Activated CD8-positive, alpha-beta T cell treated with anti-CD3 and anti-CD28 coated beads, Interleukin-2, amount 10 ng/mL, durations not matched to agents 7 days and 5 days (primary cell): Measurements from ENCODE around the gene CC2D1A. TPM values are rescaled to one million over a fixed set of nuclear protein-coding genes. Genes with fewer than 3 reads are reported as not detected.

Experiments used
- ATAC-seq: fragments of 150-1000 bp; cut with Tn5 transposase; one replicate; pipeline ENCODE4 v1.10.0; 2021; ENCODE audit warnings: moderate library complexity
- CTCF ChIA-PET: fragments of 350-600 bp; sonication (Branson Sonifier 250); formaldehyde crosslinking; loops from one replicate; lab custom pipeline; 2021; ENCODE audit warnings: antibody characterized with exemption; lab: Charles Lee
- POLR2A ChIA-PET: fragments of 350-600 bp; sonication (Branson Sonifier 250); formaldehyde crosslinking; loops from one replicate; lab custom pipeline; 2021; ENCODE audit warnings: antibody characterized with exemption; lab: Charles Lee
- DNase-seq: peaks from one replicate; pipeline ENCODE4 v3.0.0-alpha.2; 2020
- H3K27ac Mint-ChIP-seq: one replicate; pipeline ENCODE4 v1.8.0; 2021; ENCODE audit warnings: mild to moderate bottlenecking, mixed read lengths
- H3K27me3 Mint-ChIP-seq: one replicate; pipeline ENCODE4 v1.8.0; 2021; ENCODE audit warnings: low read depth, mixed read lengths
- H3K36me3 Mint-ChIP-seq: one replicate; pipeline ENCODE4 v1.8.0; 2021; ENCODE audit warnings: low read depth, mixed read lengths
- H3K4me1 Mint-ChIP-seq: one replicate; pipeline ENCODE4 v1.8.0; 2021; ENCODE audit warnings: low read depth, mixed read lengths
- H3K4me3 Mint-ChIP-seq: one replicate; pipeline ENCODE4 v1.8.0; 2021; ENCODE audit warnings: mild to moderate bottlenecking, mixed read lengths
- H3K9me3 Mint-ChIP-seq: one replicate; pipeline ENCODE4 v1.8.0; 2022; ENCODE audit warnings: mixed read lengths; ENCODE audit not compliant: insufficient read depth
- total RNA-seq, 2 experiments: library from RNA; stranded (reverse); gene quantifications; one replicate each; pipeline ENCODE4 v1.2.3, GENCODE V29; 2021

CC2D1A gene
- total RNA-seq, 2 experiments from 2014 or later, result 27.8 to 28.9 TPM

GRCh38 chr19:13926010-13926409, 20.0 kb downstream of the CC2D1A start:
- ChIA-PET POLR2A (interaction anchor here (0.9 kb wide), 1 partner anchor 15 kb away, joined by 3 read pairs; no protein-coding TSS in a partner anchor), CTCF (interaction anchor here (0.9 to 1.2 kb wide), 2 partner anchors 39 to 96 kb away, joined by 3 read pairs; no protein-coding TSS in a partner anchor)
- Mint-ChIP-seq H3K4me1 (peaks cover 3% of the 10 kb centered on the region), H3K27ac (no peak overlapping the region), H3K27me3 (no peaks in the 10 kb centered on the region), H3K9me3 (no peaks in the 10 kb centered on the region), H3K36me3 (peaks cover 35% of the 10 kb centered on the region), H3K4me3 (no peak overlapping the region)
- ATAC-seq (no peak), DNase-seq (no peak)

GRCh38 chr19:13926715-13927114, 20.7 kb downstream of the CC2D1A start:
- Mint-ChIP-seq H3K27me3 (no peaks in the 10 kb centered on the region), H3K4me3 (no peak overlapping the region), H3K4me1 (no peaks in the 10 kb centered on the region), H3K36me3 (peaks cover 28% of the 10 kb centered on the region), H3K9me3 (no peaks in the 10 kb centered on the region), H3K27ac (no peak overlapping the region)
- DNase-seq (no peak), ATAC-seq (no peak)
- CTCF ChIA-PET, result interaction anchor here (0.7 to 1.5 kb wide), 2 partner anchors 46 to 121 kb away, joined by 3 read pairs; no protein-coding TSS in a partner anchor
- POLR2A ChIA-PET, result no interaction called here

- Mint-ChIP-seq H3K36me3 (peaks cover 12% of the 10 kb centered on the region), H3K27me3 (no peaks in the 10 kb centered on the region), H3K4me3 (no peak overlapping the region), H3K27ac (no peak overlapping the region), H3K4me1 (no peaks in the 10 kb centered on the region), H3K9me3 (no peaks in the 10 kb centered on the region)
- ATAC-seq (no peak), DNase-seq (no peak)
- CTCF ChIA-PET, result no interaction called here
- POLR2A ChIA-PET, result no interaction called here
Observed at GRCh38 chr19:13929340-13929739, 23.3 kb downstream of the CC2D1A start.

- no peak overlapping the region for H3K27ac Mint-ChIP-seq
- no peaks in the 10 kb centered on the region for H3K9me3 Mint-ChIP-seq
- POLR2A ChIA-PET, result no interaction called here
- DNase-seq, result no peak
- H3K4me1 Mint-ChIP-seq, result no peaks in the 10 kb centered on the region
- no peak for ATAC-seq
- no peaks in the 10 kb centered on the region for H3K27me3 Mint-ChIP-seq
- no peak overlapping the region for H3K4me3 Mint-ChIP-seq
- H3K36me3 Mint-ChIP-seq, result peaks cover 10% of the 10 kb centered on the region
- CTCF ChIA-PET, result no interaction called here
Observed at GRCh38 chr19:13929956-13930355, 24.0 kb downstream of the CC2D1A start.

GRCh38 chr19:13930402-13930801, 24.4 kb downstream of the CC2D1A start:
- ChIA-PET POLR2A (no interaction called here), CTCF (no interaction called here)
- H3K27ac Mint-ChIP-seq, result no peak overlapping the region
- no peaks in the 10 kb centered on the region for H3K27me3 Mint-ChIP-seq
- no peak for DNase-seq
- H3K36me3 Mint-ChIP-seq, result peaks cover 9% of the 10 kb centered on the region
- H3K4me1 Mint-ChIP-seq, result no peaks in the 10 kb centered on the region
- H3K4me3 Mint-ChIP-seq, result no peak overlapping the region
- ATAC-seq, result no peak
- H3K9me3 Mint-ChIP-seq, result no peaks in the 10 kb centered on the region

- ChIA-PET CTCF (interaction anchor here (1.1 kb wide), 1 partner anchor 141 kb away, joined by 3 read pairs; the partner anchor contains the start of gene MISP3), POLR2A (no interaction called here)
- H3K4me1 Mint-ChIP-seq, result peaks cover 2% of the 10 kb centered on the region
- no peaks in the 10 kb centered on the region for H3K27me3 Mint-ChIP-seq
- no peak overlapping the region for H3K27ac Mint-ChIP-seq
- no peak overlapping the region for H3K4me3 Mint-ChIP-seq
- DNase-seq, result no peak
- peaks cover 7% of the 10 kb centered on the region for H3K36me3 Mint-ChIP-seq
- no peaks in the 10 kb centered on the region for H3K9me3 Mint-ChIP-seq
- no peak for ATAC-seq
Observed at GRCh38 chr19:13931391-13932148, 25.6 kb downstream of the CC2D1A start.

GRCh38 chr19:13932149-13932637, 26.2 kb downstream of the CC2D1A start:
- no peaks in the 10 kb centered on the region for H3K27me3 Mint-ChIP-seq
- ATAC-seq (no peak), DNase-seq (no peak)
- peaks cover 6% of the 10 kb centered on the region for H3K36me3 Mint-ChIP-seq
- H3K27ac Mint-ChIP-seq, result no peak overlapping the region
- H3K9me3 Mint-ChIP-seq, result no peaks in the 10 kb centered on the region
- CTCF ChIA-PET, result interaction anchor here (1.1 to 1.4 kb wide), 3 partner anchors 116 to 140 kb away, joined by 3 to 4 read pairs (median 3); partner anchors contain the start of gene MISP3
- no peak overlapping the region for H3K4me3 Mint-ChIP-seq
- peaks cover 2% of the 10 kb centered on the region for H3K4me1 Mint-ChIP-seq
- POLR2A ChIA-PET, result no interaction called here

- ATAC-seq, result no peak
- CTCF ChIA-PET, result interaction anchor here (1.0 to 1.7 kb wide), 5 partner anchors 8 to 140 kb away, joined by 3 to 6 read pairs (median 3); partner anchors contain the start of gene MISP3
- Mint-ChIP-seq H3K27me3 (peaks cover 6% of the 10 kb centered on the region), H3K27ac (no peak overlapping the region), H3K36me3 (peaks cover 5% of the 10 kb centered on the region), H3K4me3 (no peak overlapping the region), H3K4me1 (peaks cover 3% of the 10 kb centered on the region), H3K9me3 (no peaks in the 10 kb centered on the region)
- DNase-seq, result no peak
- POLR2A ChIA-PET, result interaction anchor here (1.1 kb wide), 1 partner anchor 20 kb away, joined by 3 read pairs; the partner anchor contains the start of gene DCAF15
Observed at GRCh38 chr19:13932911-13933393, 27.0 kb downstream of the CC2D1A start.

GRCh38 chr19:13934785-13935109, 28.7 kb downstream of the CC2D1A start:
- ChIA-PET POLR2A (no interaction called here), CTCF (interaction anchor here (1.7 kb wide), 1 partner anchor 139 kb away, joined by 6 read pairs; the partner anchor contains the start of gene MISP3)
- Mint-ChIP-seq H3K27me3 (peaks cover 7% of the 10 kb centered on the region), H3K9me3 (no peaks in the 10 kb centered on the region), H3K27ac (no peak overlapping the region), H3K4me1 (peaks cover 3% of the 10 kb centered on the region), H3K4me3 (no peak overlapping the region), H3K36me3 (no peaks in the 10 kb centered on the region)
- ATAC-seq (no peak), DNase-seq (no peak)

- DNase-seq, result no peak
- peaks cover 7% of the 10 kb centered on the region for H3K27me3 Mint-ChIP-seq
- peaks cover 3% of the 10 kb centered on the region for H3K4me1 Mint-ChIP-seq
- CTCF ChIA-PET, result no interaction called here
- no peak for ATAC-seq
- H3K4me3 Mint-ChIP-seq, result no peak overlapping the region
- H3K9me3 Mint-ChIP-seq, result no peaks in the 10 kb centered on the region
- no peaks in the 10 kb centered on the region for H3K36me3 Mint-ChIP-seq
- H3K27ac Mint-ChIP-seq, result no peak overlapping the region
- POLR2A ChIA-PET, result no interaction called here
Observed at GRCh38 chr19:13935765-13936510, 29.9 kb downstream of the CC2D1A start.

GRCh38 chr19:13937479-13938300, 31.7 kb downstream of the CC2D1A start:
- Mint-ChIP-seq H3K9me3 (no peaks in the 10 kb centered on the region), H3K27ac (no peak overlapping the region), H3K4me3 (no peak overlapping the region), H3K36me3 (no peaks in the 10 kb centered on the region), H3K4me1 (peaks cover 3% of the 10 kb centered on the region), H3K27me3 (peaks cover 9% of the 10 kb centered on the region)
- ATAC-seq (no peak), DNase-seq (no peak)
- POLR2A ChIA-PET, result interaction anchor here (0.6 to 0.9 kb wide), 3 partner anchors 13 to 94 kb away, joined by 3 read pairs; partner anchors contain the start of gene IL27RA
- CTCF ChIA-PET, result interaction anchor here (0.7 kb wide), 1 partner anchor 122 kb away, joined by 3 read pairs; no protein-coding TSS in a partner anchor
